ENCODE data around the gene PPIB.

Gene PPIB

GRCh38 chr15:64148581-64148980, 14.2 kb downstream of the PPIB start:
- ChIA-PET POLR2A (no interaction called here), CTCF (interaction anchor here (0.9 to 1.6 kb wide), 7 partner anchors 10 to 539 kb away, joined by 3 to 4 read pairs (median 3); partner anchors contain the start of gene PPIB)
- DNase-seq (ENCODE audit: extremely low spot score) = no peak
- TF ChIP-seq CTCF (IDR thresholded peaks at IDR 0.05; ENCODE audit: control extremely low read depth, extremely low read depth, low read depth, missing control alignments) = no peak

- POLR2A ChIA-PET = no interaction called here
- CTCF ChIA-PET = interaction anchor here (1.1 to 1.6 kb wide), 3 partner anchors 10 to 15 kb away, joined by 3 to 4 read pairs (median 4); partner anchors contain the start of gene PPIB
- DNase-seq (ENCODE audit: extremely low spot score) = no peak
- TF ChIP-seq CTCF (IDR thresholded peaks at IDR 0.05; ENCODE audit: control extremely low read depth, extremely low read depth, low read depth, missing control alignments) = no peak
These were observed 14.7 kb downstream of the PPIB start for GRCh38 chr15:64148168-64148567.

DNA sequence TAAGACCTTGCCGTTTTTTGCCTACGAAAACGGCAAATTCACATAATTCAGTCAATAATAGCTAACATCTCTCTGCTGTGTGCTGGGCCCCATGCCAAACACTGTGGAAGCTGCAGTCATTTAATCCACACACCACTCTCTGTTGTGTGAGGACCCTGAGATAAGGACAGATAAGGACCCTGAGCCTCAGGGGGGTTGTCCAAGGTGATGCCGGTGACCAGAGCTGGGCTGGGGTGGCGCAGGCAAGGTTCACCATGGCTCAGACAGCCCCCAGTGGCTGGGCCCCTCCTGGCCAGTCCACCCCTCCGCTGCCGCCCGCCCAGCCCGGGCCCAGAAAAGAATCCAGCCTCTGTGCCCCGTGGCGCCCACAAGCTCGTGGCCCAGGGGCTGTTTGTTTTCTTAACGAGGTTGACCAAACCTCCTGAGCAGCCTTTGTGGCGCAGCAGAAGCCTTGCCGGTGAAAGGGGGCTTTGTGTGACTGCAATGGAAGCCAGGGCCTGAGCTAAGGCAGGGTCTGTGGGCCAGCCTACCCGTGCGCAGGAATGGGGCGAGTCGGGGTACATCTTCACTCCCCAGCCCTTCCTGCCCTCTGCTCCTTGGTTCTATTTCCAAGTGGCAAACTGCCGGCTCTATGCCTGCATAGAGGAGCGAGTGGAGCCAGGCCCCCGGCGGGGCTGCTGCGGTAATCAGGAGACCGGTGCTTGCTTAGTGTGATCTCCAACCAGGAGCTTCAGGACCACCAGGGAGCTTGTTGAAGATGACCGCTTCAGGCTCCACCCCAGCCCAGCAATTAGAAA, 15.7 kb downstream of the PPIB start:
- DNase-seq (ENCODE audit: extremely low spot score) = no peak
- no peak for TF ChIP-seq CTCF (IDR thresholded peaks at IDR 0.05; ENCODE audit: control extremely low read depth, extremely low read depth, low read depth, missing control alignments)
- ChIA-PET POLR2A (interaction anchor here (0.5 kb wide), 1 partner anchor 16 kb away, joined by 3 read pairs; no protein-coding TSS in a partner anchor), CTCF (interaction anchor here (1.1 to 4.0 kb wide), 3 partner anchors 7 to 25 kb away, joined by 4 to 59 read pairs (median 7); no protein-coding TSS in a partner anchor)

- ChIA-PET CTCF (interaction anchor here (1.3 to 4.0 kb wide), 3 partner anchors 7 to 57 kb away, joined by 3 to 59 read pairs (median 7); no protein-coding TSS in a partner anchor), POLR2A (no interaction called here)
- DNase-seq (ENCODE audit: extremely low spot score) = no peak
- TF ChIP-seq CTCF (IDR thresholded peaks at IDR 0.05; ENCODE audit: control extremely low read depth, extremely low read depth, low read depth, missing control alignments) = no peak
These were observed 16.3 kb downstream of the PPIB start for GRCh38 chr15:64146520-64146884.

DNA sequence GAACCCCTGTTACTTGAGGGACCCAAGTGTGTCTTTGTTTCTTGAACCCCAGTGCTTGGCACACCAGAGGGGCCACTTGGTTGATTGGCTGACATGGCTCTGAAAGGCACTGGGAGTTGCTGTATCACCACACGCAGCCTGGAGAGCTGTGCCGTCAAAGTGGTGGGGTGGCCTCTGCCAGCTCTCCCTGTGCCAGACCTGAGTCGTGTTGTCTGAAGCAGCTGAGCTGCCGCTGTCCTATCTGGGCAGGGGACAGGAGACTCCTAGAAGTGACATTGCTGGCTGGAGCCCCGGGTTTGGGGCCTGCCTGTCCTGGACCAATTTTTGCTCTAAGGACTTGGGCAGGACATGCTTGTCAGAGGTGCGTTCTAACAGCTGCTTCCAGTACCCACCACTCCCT, 16.8 kb downstream of the PPIB start:
- no peak for DNase-seq (ENCODE audit: extremely low spot score)
- ChIA-PET POLR2A (interaction anchor here (1.3 kb wide), 1 partner anchor 11 kb away, joined by 3 read pairs; no protein-coding TSS in a partner anchor), CTCF (interaction anchor here (1.3 to 4.0 kb wide), 4 partner anchors 8 to 78 kb away, joined by 3 to 59 read pairs (median 6); no protein-coding TSS in a partner anchor)
- no peak for TF ChIP-seq CTCF (IDR thresholded peaks at IDR 0.05; ENCODE audit: control extremely low read depth, extremely low read depth, low read depth, missing control alignments)

DNA sequence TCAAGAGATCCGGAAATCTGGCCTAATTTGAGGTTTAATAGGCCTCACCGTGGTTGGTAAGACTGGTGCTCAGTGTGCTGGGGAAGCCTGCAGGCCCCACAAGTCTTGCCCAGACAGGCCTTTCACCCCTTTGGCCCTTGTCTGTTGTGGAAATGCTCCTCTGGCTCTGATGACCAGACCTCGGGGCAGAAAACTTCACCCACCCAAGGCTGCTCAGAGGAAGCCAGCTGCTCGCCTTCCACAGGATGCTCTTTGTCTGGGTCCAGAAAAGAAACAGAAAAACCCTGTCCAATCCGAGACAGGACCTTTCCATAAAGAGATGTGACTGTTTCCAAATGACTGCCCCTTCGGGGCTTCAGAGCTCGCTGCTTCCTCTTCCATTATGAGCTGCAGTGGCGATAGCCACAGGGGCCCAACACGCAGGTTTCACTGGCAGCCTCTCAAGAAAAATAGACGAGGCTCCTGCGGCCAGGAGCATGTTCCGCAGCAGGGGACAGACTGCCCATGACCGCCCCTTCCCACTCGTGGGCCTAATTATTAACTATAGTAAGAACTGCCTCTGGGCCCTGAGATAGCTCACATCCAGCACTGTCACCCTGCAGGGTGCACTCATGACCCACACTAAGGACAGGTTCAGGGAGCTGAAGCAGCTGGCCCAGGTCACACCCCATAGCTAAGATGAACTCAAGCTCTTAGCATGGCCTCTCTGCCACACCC, 18.1 kb downstream of the PPIB start:
- TF ChIP-seq CTCF (IDR thresholded peaks at IDR 0.05; ENCODE audit: control extremely low read depth, extremely low read depth, low read depth, missing control alignments) = no peak
- ChIA-PET CTCF (interaction anchor here (0.7 to 4.0 kb wide), 13 partner anchors 8 to 839 kb away, joined by 3 to 59 read pairs (median 3); partner anchors contain the start of gene CIAO2A), POLR2A (interaction anchor here (1.3 to 1.5 kb wide), 2 partner anchors 8 to 12 kb away, joined by 3 to 10 read pairs; no protein-coding TSS in a partner anchor)
- peak; percentile 82 for DNase-seq (ENCODE audit: extremely low spot score)
